ENCODE results near the gene THADA.
A peak's percentile ranks its signal among the peaks of the same experiment; 100 is the strongest.
"Not testable (repeated sequence)": the region's sequence is repeated elsewhere in the genome, so short reads cannot be mapped to it uniquely, and the experiment has no call there.

The THADA gene

GRCh38 chr2:43199492-43200488, 396.0 kb downstream of the THADA start:
- no peak for DNase-seq

GRCh38 chr2:43198263-43198662, 397.6 kb downstream of the THADA start:
- DNase-seq: no peak

- no peak for DNase-seq
Measured at GRCh38 chr2:43197588-43197896, 398.3 kb downstream of the THADA start.

- DNase-seq: peak; percentile 42
Measured at GRCh38 chr2:43196768-43197587, 398.9 kb downstream of the THADA start.

DNA sequence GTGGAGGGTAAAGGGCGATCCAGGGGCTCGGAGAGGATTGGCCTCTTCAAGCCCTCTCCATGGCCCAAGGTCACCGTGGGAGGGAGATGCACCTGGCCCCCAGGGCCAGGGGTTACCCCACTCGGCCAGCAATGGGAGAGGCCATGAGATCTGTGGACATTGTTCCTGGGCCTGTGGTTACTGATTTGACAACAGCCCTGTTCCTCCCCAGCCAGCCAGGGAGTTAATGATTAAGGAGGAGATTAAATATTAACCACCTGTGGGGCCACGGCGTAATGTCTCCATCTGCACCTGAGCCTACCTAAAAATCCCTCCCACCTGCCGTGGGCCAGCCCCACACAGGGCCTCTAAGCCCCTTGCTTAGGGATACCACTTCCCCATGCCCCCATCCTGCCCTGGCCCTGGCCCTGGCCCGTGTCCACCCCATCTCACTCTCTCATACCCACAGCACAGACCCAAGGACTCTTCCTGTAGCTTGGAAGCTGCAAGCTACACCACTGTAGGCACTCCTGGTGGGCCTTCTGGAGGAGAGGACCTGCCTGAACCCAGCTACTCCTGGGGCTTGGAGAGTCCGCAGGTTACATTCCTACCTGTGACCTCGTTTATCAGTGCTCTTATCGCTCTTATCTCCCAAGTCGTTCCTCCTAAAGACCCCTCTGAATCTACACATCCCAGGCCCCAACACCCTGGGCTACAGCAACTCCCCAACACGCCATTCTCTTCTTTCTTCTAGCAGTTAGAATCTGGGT, 401.5 kb downstream of the THADA start:
- no peak for DNase-seq

DNA sequence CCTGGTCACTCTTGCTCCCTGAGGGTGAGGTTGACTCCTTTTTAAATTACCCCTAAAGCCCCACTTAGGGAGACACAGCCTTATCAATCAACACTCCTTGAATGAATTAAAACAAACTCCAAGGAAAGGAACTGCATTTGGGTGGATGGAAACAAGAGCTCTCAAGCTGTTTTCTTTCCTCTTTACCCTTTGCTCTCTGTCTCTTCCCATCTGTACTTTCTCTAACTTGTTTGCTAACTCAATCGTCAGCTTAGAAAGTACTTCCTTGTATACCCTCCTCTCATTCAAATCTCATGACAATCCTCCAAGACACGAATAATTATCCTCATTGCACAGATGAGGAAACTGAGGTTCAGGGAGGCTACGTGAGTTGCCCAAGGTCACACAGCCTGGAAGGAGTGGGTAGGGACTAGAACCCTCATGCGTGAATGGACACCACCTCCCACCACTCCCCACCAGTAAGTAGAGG, 402.2 kb downstream of the THADA start:
- no peak for DNase-seq

DNA sequence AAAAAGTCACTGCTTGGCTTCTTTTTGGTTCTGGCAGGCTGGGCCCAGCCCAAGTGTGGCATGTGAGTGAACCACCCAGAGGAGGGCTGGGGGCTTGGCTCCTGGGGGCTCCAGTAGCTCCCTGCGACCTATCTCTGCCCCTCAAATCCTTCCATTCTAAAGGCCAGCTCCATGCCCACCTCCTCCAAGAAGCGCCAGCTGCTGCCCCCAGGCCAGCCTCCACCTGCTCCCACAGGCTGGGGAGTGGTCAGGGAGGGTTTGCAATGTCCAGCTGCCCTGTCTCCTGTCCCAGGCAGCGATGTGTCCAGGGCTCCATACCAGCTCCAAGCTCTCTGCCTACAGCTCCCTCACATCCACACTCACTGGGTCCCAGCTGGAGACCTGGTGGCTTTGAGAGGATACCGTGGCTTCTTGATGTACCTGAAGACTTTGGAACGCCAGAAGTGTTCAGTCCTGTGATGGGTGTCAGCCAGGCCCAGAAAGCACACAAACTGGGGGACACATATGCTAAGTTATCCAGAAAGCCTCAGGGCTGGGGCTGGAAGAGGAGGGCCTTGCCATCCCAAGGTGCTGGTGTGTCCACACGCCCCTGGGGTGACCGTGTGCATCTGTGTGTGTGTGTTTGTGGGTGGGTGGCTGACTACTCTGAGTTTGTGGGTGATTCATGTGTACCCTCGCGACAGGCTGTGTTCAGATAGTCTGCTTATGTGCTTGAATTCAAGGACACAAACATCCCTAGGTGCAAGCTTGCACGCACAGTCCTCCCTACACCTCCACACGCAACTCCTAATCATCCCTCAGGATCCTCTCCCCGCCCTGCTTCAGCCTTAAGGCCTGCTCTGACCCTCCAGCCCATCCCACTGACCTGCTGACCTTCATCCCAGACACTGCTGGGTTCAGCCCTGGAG, 402.8 kb downstream of the THADA start:
- no peak for DNase-seq

- DNase-seq: no peak
Measured at GRCh38 chr2:43191947-43192516, 403.8 kb downstream of the THADA start.

DNA sequence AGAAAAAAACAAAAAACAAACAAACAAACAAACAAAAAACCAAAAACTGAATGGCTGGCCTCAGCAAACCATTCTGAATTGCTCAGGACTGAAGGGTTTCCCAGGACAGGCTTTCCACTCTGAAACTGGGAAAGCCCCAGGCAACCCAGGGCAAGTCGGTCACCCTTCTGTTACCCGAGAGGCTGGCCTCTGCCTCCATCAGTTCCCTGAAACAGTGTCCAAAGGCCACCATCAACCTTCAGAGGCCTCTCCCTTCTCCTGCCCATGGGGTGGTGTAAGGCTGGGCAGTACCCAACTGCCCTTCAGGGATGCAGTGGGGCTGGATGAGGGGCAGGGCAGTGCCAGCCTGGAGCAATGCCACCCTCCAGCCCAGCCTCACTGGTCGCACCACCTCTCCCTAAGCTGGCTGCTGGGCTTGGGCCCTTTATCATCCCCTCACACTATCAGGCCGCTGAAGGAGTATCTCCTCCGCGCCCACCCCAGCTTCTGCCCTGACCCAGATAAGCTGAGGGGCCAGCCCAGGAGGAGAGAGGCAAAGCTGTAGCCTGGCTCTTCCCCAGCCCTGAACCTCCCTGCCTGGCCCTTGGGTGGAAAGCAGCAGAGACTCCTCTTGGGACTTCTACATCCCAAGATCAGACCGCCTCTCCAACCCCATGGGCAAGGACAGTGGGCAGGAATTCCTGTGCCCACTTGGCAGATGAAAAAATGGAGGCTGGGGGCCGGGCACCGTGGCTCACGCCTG, 405.4 kb downstream of the THADA start:
- no peak for DNase-seq

GRCh38 chr2:43189861-43190260, 406.0 kb downstream of the THADA start:
- DNase-seq: not testable (repeated sequence)

DNA sequence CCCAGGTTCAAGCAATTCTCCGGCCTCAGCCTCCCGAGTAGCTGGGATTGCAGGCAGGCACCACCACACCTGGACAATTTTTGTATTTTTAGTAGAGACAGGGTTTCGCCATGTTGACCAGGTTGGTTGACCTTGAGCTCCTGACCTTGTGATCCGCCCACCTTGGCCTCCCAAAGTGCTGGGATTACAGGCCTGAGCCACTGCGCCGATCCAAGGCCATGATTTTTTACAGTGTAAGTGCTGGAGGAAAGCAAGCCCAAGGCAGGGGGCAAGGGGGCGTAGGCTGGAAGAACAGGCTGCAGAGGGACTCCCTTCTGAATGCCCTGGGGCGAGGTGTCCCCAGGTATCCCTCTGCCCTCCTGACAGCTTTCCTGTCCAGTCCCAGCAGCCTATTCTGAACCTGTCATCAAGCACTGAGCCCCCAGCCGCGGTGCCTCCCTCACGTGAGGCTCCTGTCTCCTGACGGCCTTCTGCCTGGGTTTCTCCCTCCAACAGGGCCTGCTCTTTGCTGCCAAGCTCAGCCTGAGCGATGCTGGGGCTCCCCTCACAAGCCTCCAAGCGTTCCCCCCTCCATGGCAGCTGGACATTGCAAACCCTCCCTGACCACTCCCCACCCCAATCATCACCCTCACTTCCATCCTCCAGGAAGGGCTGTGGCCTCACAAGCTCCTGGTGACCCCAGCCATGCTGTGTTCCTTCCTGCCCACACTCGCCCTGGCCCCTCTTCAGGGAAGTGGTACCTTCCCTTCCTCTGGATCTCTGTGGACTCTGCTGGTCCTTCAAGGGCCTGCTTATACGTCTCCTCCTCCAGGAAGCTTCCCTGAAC, 407.1 kb downstream of the THADA start:
- DNase-seq: no peak

DNA sequence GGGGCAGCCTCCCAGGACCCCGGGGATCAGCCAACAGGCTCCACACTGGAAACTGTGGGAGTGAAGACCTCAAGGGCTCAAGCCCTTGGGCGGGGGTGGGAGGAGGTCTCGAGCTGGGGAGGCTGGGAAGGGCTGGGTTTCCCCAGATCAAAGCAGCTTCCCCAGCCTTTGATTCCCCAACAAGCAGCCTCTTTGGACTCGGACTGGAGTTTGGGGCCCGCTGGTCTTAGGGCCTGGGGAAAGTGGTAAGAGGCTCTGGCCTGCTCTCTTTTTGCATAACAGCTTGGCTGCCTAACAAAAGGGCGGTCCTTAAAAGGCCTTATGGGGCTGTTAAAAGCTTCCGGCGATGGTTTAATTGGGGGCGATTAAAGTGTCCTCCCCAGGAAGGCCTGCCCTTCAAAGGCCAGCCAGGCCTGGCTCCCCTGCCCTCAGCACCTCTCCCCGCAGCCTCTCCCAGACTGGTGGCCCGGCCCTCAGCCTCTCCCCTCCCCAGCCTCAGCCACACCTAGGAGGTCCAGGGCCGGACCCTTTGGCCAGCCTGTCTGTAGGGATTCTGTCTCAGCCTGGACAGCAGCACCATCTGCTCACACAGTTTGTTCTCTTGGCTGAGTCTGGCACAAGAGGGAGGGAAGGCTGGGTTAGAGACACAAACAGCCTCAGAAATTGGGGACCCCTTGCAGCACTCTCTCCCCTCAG, 409.0 kb downstream of the THADA start:
- no peak for DNase-seq

DNA sequence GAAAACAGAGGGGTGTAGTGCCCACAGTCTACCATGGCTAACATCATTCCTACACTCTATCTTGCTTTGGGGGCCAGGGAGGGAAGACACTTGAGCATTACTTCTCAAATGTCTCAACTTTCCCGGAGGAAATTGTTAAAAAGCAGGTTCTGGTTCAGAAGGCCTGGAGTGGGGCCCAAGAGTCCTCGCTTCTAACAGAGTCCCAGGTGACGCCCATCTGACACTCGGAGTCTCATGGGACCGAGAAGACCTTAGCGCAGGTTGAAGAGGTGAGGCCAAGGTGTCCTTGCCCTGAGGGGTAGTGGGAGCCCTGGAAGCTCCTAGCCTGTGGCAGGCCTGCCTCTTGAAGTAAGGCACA, 409.5 kb downstream of the THADA start:
- no peak for DNase-seq

- no peak for DNase-seq
Measured at GRCh38 chr2:43185146-43185545, 410.7 kb downstream of the THADA start.

DNA sequence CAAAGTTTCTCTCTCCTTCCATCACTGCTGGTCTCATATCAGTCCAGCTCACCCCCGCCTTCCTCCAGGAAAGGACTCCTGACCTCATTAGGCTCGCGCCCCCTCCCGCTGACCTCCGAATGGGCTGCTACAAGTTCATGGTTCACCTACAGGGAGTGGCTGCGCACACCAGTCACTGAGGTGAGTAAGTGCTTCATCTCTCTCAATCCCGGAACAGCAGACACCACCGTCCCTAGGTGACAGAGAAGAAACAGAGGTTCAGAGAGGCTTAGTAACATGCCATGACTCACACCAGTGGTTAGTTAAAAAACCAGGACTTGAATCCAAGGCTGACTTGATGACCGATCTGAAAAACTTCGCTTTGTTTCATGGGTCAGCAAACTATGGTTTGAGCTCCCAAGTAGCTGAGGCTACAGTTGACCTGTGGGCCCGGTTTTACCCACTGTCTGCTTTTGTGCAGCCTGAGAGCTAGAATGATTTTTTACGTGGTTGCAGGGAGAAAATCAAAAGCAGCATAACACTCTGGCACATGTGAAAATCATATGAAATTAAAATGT, 411.4 kb downstream of the THADA start:
- DNase-seq: peak; percentile 71

DNA sequence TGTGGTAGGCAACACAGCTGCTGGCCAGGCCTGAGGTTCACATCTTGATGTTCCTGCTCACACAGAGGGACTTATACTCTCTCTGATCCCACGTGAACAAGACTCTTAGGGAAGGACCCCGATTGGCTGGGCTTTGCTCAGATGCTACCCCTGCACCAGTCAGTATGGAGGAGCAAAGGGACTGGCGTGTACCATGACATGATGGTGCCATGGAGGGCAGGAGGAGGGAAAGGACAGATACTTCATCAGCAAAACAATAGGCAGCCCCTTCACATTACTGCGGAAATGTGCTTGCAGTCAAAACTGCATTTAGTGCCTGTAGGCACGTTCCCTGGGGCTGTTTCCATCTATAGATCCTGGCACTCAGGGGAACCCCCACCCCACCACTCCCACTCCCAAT, 412.1 kb downstream of the THADA start:
- DNase-seq: no peak

- DNase-seq: no peak
Measured at GRCh38 chr2:43180897-43181296, 414.9 kb downstream of the THADA start.
